Erythroblast (primary cell): ENCODE results near the gene NXPE3.

Source experiments
- DNase-seq, 2 experiments: peaks; one replicate each; lab custom pipeline; 2025; lab: John Stamatoyannopoulos, UW
- GATA1 ChIP-seq: IDR thresholded peaks from 2 replicates; pipeline ENCODE4 v1.6.1; 2011; ENCODE audit warnings: low read depth, mild to moderate bottlenecking, control low read depth, low read length, moderate library complexity
- POLR2A ChIP-seq: IDR thresholded peaks from 2 replicates; pipeline ENCODE4 v1.6.1; 2011; ENCODE audit warnings: mild to moderate bottlenecking, low read length

The NXPE3 gene

DNA sequence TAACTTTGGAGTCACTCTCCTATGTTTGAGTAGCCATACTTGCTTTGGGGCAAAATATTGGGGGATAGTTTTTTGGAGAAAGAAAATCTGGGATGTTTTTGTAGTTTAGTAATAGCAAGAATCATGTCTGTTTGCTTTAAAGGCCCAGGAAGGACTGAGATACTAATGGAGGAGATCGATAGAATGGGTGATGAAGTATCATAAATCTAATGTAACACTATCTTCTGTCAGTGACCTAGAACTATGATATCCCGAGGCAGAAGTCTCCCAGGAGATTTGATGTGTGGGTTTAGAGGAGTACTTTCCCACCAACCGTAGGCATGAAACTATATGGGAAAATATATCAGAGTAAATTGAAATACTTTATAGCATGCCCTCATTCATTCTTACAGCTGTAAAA is 49.3 kb downstream of the NXPE3 start:
- TF ChIP-seq POLR2A (no peak), GATA1 (no peak)
- DNase-seq, result no peak

DNA sequence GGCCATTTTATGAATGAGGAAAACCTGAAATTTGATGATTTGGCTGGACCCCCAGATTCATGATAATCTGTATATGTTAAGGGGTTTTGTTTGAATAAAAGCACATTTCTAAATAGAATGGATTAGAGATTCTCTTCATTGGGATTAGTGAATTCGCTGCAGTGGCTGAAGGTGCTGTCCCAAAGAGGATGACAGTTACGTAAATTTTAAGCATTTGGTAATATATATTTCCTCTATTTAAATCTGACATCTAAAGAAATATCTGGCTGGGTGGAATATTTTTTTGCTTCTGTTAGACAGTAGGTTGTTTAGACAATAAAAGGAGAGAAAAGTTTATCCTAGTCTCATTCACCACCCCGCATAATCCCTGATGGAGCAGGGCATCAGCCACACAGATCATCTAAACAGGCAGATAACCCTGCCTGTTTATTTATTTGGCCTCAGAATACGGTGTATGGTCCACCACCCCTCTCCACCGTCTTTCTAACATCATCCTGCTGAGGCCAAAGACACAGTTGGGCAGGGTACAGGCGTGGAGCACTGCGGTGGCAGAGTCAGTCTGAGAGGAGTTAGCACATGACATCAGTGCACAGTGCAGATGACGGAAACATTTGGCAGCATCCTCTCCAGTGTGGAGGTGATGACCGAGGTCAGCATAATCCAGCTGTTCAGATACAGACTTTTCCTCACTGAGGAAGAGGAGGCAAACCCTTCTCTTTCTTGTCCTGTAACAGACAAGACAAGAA is 49.9 kb downstream of the NXPE3 start:
- TF ChIP-seq GATA1, result no peak
- TF ChIP-seq POLR2A, result no peak
- DNase-seq, result no peak

DNA sequence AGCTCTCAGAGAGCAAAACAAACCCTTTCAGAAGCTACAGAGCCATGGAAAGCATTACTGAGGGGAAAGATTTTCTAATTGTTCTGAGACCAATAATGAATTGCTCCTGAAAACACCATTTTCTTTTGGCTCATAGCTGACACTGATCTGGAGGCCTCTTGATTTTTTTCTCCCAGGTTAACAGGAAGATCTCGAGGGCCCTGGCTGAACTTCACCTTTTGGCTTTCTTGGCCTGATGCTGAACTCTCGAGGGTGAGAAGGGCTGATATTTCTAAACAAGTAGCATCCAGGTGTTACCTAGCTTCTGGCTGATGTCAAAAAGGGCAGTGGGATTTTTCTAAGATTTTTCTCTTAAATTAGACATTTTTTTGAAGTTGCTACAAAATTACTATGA is 50.4 kb downstream of the NXPE3 start:
- no peak for TF ChIP-seq GATA1
- no peak for TF ChIP-seq POLR2A
- DNase-seq, result no peak

DNA sequence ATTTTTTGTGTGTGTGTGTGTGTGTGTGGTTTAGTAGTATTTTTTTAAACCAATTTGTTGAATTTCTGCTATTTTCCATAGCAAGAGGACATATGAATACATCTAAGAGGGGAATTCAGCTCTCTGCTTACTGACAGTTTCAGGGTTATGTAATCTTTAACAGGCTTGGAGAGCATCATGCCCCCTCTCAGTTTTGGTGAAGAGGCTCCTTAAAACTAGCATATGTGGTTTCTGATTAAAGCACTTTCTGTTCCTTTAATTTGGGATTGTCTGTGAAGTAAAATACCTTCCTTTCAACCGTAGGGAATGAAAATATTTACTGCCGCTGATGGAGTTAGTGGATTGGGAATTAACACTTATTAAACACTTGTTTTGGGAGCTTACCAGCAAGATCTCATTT is 50.9 kb downstream of the NXPE3 start:
- no peak for DNase-seq
- TF ChIP-seq POLR2A, result no peak
- no peak for TF ChIP-seq GATA1

DNA sequence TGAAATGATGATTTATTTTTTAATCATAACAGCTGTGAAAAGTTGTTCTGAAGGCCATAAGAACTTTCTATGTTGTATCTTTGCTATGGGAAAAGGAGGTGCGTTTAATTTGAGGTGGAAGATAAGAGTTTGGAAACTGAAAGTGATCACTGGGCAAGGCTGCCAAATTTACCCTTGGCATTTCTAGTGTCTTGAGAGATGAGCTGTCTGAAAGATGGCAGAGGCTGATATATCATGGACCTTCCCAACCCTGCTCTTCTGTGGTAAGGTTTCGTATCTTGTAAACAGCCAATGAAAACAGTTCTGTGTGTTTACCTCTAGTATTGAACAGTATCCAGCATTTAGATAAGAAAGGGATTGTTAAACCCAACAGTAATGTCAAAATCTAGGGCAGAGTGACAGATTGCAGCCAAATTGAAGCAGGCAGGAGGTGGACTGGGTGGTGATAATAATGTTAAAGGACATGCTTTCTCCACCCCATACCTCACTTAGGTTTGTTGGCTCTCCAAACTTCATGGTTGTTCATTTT is 54.5 kb downstream of the NXPE3 start:
- no peak for TF ChIP-seq GATA1
- no peak for TF ChIP-seq POLR2A
- no peak for DNase-seq

DNA sequence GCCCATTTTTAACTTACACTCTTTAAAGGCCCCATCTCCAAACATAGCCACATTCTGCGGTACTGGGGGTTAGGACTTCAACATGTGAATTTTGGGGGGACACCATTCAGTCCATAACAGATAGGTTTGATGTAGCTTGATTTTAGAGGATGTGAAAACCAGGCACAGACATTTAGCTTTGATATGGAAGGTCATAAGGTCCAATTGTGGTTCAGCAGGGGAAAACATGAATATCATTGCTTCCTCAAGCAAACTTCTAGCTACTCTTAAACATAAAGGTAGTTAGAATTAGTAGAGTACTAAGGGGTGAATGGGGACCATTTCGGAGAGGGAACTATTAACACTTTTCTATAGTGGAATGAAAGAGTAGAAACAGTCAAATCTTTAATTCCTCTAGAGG is 56.7 kb downstream of the NXPE3 start:
- DNase-seq, result no peak
- TF ChIP-seq POLR2A (no peak), GATA1 (no peak)

DNA sequence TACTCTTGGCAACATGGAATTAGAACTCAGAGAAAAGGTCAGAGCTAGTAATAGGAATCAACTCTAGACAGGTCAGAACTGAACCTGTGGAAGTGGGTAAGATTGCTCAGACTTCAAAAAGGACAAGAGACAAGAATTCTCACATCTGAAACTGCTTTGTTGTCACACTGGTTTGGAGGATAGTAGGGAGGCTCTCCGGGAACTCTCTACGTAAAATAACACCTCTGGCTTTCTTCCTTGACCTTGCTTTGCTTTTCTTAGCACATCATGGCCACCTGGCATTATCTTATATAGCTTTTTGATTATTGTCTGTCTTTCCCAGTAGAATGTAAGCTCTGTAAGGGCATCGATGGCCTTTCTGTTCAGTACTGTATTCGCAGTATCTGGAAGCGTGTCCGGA is 57.1 kb downstream of the NXPE3 start:
- DNase-seq, result no peak

DNA sequence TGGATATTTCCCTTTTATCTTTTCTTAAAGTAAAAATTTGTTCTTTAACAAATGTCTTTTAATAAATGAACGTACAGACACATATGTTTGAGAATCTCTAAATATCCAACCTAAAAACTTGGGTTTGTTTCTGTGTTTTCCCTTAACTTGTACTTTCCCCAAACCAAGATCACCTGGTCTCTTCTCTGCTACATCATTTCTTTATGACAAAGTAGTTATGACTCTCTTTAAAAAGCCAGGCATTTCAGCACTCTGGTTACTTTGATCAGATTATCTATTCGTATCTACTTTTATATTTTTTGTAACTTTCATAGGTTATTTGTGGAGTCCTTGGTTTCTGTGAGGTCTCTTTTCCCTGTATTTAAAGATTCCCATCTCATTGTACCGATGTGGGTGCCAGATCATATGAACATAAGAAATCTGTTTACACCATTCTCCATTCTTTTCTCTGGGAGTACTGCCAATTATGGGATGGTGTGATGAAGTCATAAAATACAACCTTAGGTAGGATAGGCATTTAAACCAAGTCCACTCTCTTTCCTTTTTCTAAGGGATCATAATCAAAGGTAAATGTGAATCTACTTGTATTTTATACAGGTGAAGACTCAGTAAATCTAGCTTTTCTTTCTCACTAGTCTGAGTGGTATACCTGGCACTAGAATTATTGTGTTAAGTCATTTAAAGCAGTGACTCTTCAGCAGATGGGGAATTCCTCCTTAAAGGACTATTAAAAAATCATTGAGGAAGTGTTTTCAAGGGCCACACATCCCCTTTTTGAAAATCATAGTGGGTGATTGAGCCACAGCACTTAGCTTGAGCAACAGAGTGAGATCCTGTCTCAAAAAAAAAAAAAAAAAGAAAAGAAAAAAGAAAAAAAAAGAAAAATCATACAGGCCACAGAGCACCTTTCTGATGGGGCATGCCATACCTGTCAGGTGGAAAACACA is 57.9 kb downstream of the NXPE3 start:
- no peak for DNase-seq

More for the DNA sequence above, 57.1 kb downstream of the NXPE3 start:
- no peak for TF ChIP-seq GATA1
- TF ChIP-seq POLR2A, result no peak

DNA sequence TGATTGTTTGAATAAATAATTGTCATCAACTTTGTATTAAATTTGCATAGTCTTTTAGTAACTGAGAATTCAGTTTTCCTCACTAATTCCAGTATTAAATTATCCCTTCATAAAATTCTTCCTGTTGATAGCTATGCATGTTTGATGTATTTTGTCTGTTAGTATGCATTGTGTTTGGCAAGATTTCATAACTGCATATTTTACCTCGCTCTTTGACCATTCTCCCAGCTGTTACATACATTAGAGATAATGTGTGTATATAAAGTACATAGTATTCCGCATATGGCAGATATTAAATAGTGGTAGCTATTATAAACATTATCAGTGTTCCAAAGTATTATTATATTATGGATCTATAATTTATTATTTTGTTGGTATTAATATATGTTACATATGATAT is 59.7 kb downstream of the NXPE3 start:
- DNase-seq, result no peak
- TF ChIP-seq GATA1 (no peak), POLR2A (no peak)

More for the DNA sequence above, 57.9 kb downstream of the NXPE3 start:
- TF ChIP-seq GATA1 (no peak), POLR2A (no peak)

DNA sequence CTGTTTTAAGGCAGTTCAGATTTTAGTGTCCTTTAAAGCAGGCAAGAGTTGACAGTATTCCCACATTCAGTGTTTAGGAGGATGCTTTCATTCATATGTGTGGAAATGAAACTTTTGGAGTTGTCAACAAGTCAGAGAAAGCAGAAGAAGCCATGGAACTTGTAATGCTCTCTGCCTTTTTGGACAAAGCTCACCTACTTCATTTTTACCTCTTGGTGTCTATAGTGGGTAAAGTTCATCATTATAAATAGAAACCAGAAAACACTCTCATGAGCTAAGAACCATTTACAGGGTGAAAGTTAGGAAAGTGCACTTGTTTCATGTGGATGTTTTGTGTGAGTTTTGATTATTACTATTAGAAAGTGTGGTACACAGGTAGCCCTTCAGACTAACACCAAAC is 61.1 kb downstream of the NXPE3 start:
- no peak for DNase-seq
- no peak for TF ChIP-seq POLR2A
- no peak for TF ChIP-seq GATA1

DNA sequence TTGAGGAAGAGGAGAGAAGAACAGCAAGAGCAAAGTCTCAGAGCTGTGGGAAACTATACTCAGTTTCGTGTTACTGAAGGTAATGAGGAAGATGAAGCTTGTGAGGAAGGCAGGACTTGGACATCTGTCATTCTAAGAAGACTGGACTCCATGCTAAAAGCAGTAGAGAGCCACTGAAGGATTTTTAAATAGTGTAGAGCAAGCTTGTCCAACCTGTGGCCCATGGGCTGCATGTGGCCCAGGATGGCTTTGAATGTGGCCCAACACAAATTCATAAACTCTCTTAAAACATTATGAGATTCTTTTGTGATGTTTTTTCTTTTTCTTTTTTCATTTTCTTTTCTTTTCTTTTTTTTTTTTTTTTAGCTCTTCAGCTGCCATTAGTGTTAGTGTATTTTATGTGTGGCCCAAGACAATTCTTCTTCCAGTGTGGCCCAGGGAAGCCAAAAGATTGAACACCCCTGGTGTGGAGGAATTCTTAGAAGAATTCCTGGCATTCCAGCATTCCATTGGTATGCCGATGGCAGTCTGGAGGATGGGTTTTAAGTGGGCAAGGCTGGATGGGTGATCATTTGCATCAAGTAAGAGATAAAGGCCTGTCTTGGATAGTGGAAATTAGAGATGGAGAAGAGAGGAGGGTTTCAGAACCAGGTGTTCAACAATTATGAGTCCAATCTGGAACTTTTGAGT is 63.4 kb downstream of the NXPE3 start:
- no peak for TF ChIP-seq POLR2A
- TF ChIP-seq GATA1, result no peak
- DNase-seq, result no peak

DNA sequence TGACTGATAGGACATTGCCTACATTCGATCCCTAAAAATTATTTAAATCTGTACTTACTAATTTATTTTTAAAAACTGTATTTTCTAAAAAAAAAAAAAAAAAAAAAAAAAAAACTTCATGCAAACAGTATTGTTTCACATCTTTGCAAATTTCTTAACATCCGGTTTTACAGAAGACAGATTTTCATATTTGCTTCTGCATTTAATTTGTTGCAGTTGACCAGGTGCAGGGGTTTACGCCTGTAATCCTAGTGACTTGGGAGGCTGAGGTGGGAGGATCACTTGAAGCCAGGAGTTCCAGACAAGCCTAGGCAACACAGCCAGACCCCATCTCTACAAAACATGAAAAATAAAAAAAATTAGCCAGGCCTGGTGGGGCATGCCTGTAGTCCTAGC is 63.9 kb downstream of the NXPE3 start:
- no peak for DNase-seq
- no peak for TF ChIP-seq POLR2A
- no peak for TF ChIP-seq GATA1

DNA sequence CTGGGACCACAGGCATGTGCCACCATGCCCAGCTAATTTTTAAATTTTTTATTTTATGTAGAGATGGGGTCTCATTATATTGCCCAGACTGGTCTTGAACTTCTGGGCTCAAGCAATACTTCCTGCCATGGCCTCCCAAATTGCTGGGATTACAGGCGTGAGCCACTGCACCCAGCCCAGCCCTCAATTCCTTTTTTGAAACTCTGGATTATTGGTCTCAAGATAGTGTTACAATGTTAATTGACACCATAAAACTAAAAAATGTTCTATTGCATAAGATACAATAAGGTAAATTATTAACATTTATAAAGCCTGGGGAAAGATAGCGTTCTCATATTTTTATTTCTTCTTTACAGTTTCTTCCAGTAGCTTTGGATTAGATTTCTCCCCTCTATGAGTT is 66.4 kb downstream of the NXPE3 start:
- no peak for DNase-seq
- TF ChIP-seq POLR2A (no peak), GATA1 (no peak)

DNA sequence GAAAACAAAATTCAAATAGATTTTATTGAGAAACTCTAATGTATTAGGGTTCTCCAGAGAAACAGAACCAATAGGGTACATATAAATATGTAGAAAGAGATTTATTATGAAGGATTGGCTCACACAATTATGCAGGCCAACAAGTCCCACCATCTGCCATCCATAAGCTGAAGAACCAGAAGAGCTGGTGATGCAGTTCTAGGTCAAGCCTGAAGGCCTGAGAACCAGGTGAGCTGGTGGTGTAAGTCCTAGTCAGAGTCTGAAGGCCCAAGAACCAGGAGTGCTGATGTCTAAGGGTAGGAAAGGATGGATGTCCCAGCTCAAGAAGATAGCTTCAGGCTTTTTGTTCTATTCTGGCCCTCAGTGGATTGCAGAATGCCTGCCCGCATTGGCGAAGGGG is 67.7 kb downstream of the NXPE3 start:
- DNase-seq, result no peak
- TF ChIP-seq GATA1 (no peak), POLR2A (no peak)
